BJ (cell line): ENCODE data around the gene PRRC2A. TPM values are rescaled to one million over a fixed set of nuclear protein-coding genes. Genes with fewer than 3 reads are reported as not detected.

ENCODE experiments used
- CTCF ChIA-PET: fragments of 350-600 bp; formaldehyde crosslinking; extraction: SDS; loops from one replicate; lab custom pipeline; 2021; ENCODE audit warnings: antibody characterized with exemption, inconsistent platforms; lab: Yijun Ruan, JAX
- POLR2A ChIA-PET: fragments of 300-600 bp; sonication (Branson Sonifier 250); formaldehyde crosslinking; extraction: SDS; loops from one replicate; lab custom pipeline; 2021; ENCODE audit warnings: antibody characterized with exemption; lab: Charles Lee
- DNase-seq: peaks from one replicate; pipeline ENCODE4 v3.0.0-alpha.2; 2011; ENCODE audit warnings: low read depth
- H3K27me3 ChIP-seq: 2 replicates; pipeline ENCODE4 v1.6.0; 2011; ENCODE audit warnings: low read length; ENCODE audit not compliant: control insufficient read depth, insufficient read depth
- H3K36me3 ChIP-seq: 2 replicates; pipeline ENCODE4 v1.5.1; 2011; ENCODE audit warnings: low read length; ENCODE audit not compliant: control insufficient read depth, insufficient read depth
- H3K4me3 ChIP-seq: 2 replicates; pipeline ENCODE4 v1.5.1; 2011; ENCODE audit warnings: low read depth, mild to moderate bottlenecking, control low read depth, low read length
- CTCF ChIP-seq: IDR thresholded peaks from 2 replicates; pipeline ENCODE4 v1.5.1; 2011; ENCODE audit warnings: low read depth, mild to moderate bottlenecking, control low read depth, inconsistent platforms, low read length, moderate library complexity; ENCODE audit not compliant: insufficient read depth
- polyA plus RNA-seq: library from polyadenylated mRNA; depleted of rRNA; stranded (reverse); fragments of >200 nt; gene quantifications from 2 replicates; pipeline ENCODE4 v1.2.3, GENCODE V29; 2011

Gene PRRC2A
- polyA plus RNA-seq, 1 experiment: 47.3 TPM

DNA sequence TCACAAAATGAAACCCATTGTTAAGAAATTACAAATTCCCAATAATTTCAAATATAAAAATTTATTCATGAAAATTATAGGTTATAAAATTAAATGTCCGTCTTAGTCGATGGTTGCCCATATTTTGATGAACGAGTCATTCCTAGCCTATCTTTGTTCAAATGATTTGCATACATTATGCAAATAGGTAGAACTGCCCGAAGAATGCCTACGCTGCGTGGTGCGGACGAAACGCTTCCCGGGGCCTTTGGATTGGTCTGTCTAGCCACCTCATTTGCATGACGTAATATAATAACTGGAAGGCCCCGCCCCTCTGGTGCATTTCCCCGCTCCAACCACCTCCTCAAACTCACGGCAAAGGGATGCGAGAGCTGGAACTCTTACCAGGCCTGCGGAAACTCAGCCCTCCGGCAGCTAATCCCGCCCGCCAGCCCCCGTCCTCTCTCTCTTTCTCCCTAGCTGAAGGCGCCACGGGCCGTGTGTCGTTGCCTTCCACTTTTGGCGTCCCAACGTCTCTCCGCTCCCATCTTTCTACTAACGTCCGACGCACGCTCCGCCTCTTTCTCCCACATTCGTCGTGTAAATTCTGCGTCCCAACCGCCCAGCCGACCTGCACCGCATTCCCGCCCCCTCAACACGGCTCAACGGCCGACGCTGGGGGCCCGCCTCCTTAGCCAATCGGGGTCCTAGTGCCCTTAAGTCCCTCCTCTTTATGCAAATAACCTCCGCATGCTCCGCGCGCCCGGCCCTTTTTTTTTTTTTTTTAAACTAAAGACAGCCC is 520 bp upstream of the PRRC2A start:
- Histone ChIP-seq H3K27me3 (no peaks in the 10 kb centered on the region), H3K4me3 (peak overlapping the region; percentile 64), H3K36me3 (peaks cover 10% of the 10 kb centered on the region)
- CTCF ChIA-PET: interaction anchor here (3.6 kb wide), 1 partner anchor 22 kb away, joined by 18 read pairs; no protein-coding TSS in a partner anchor
- TF ChIP-seq CTCF: no peak
- DNase-seq: peak; percentile 97
- POLR2A ChIA-PET: no interaction called here

- peaks cover 23% of the 10 kb centered on the region for H3K36me3 ChIP-seq
- H3K27me3 ChIP-seq: no peaks in the 10 kb centered on the region
- peak overlapping the region; percentile 67 for H3K4me3 ChIP-seq
- no peak for DNase-seq
- no peak for TF ChIP-seq CTCF
- ChIA-PET POLR2A (interaction anchor here (0.6 to 1.1 kb wide), 2 partner anchors 16 to 31 kb away, joined by 3 read pairs; partner anchors contain the start of gene BAG6), CTCF (interaction anchor here (1.0 to 3.6 kb wide), 4 partner anchors 13 to 75 kb away, joined by 4 to 18 read pairs (median 5); partner anchors contain the start of gene ATP6V1G2)
Measured at GRCh38 chr6:31621320-31621939, 915 bp downstream of the PRRC2A start.

DNA sequence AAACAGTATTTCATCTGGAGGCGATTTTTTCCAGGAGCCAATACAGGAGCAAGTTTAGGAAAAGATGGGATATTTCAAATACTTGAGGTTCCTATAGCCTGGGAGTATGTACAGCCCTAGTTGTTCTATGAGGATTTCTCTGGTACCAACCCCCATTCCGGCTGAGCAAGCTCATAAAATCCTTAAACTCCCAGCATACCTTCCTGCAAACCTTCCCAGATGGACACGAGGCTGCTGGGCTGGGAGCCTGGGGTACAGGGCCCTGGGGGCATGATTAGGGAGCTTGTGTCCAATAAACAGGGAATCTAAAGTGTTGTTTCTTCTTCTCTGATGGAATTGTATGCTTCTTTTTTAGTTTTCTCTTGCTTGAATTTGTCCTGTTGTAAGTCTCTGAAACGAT is 1.5 kb downstream of the PRRC2A start:
- H3K4me3 ChIP-seq: peak overlapping the region; percentile 67
- CTCF ChIA-PET: interaction anchor here (1.0 to 3.6 kb wide), 5 partner anchors 12 to 128 kb away, joined by 3 to 18 read pairs (median 4); partner anchors contain the start of gene ATP6V1G2
- H3K36me3 ChIP-seq: peaks cover 29% of the 10 kb centered on the region
- no peak for TF ChIP-seq CTCF
- no peak for DNase-seq
- no peaks in the 10 kb centered on the region for H3K27me3 ChIP-seq
- POLR2A ChIA-PET: interaction anchor here (0.6 to 1.1 kb wide), 2 partner anchors 16 to 30 kb away, joined by 3 read pairs; partner anchors contain the start of gene BAG6

DNA sequence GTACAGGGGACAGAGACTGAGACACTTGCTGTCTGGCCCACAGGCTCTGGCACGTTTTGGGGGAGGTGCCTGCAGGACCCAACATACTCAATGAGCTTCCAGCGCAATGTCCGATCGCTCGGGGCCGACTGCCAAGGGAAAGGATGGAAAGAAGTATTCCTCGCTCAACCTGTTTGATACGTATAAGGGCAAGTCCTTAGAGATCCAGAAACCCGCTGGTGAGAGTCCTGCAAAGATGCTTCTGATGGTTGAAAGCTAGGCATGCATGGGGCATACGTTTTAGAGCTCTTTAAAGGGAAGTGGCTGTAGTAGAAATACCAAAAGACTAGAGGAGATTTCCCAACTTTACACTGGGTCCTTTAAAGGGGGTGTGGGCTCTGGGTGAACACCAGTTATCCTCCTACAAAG is 2.2 kb downstream of the PRRC2A start:
- ChIA-PET POLR2A (interaction anchor here (1.1 kb wide), 1 partner anchor 15 kb away, joined by 3 read pairs; no protein-coding TSS in a partner anchor), CTCF (interaction anchor here (1.3 to 3.6 kb wide), 4 partner anchors 11 to 129 kb away, joined by 3 to 18 read pairs (median 5); no protein-coding TSS in a partner anchor)
- TF ChIP-seq CTCF: no peak

DNA sequence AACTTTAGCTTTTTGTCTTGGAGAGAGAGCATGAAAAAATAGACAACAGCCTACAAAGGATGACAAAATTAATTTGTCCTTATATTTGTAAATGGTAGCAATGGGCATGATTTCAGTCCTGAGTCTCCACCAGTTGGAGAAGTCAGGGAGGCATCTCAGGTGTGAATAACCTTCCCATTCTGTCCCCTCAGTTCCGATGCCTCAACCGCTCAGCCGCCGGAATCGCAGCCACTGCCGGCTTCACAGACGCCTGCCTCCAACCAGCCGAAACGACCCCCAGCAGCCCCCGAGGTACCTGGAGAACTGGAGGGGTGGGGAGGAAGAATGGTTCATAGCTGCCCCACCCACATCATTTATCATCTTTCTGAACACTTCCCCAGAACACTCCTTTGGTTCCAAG is 3.6 kb downstream of the PRRC2A start:
- Histone ChIP-seq H3K4me3 (no peak overlapping the region), H3K36me3 (peaks cover 43% of the 10 kb centered on the region), H3K27me3 (no peaks in the 10 kb centered on the region)
- DNase-seq: no peak
- TF ChIP-seq CTCF: no peak
- ChIA-PET CTCF (no interaction called here), POLR2A (no interaction called here)

More for the DNA sequence above, 2.2 kb downstream of the PRRC2A start:
- no peak for DNase-seq
- no peaks in the 10 kb centered on the region for H3K27me3 ChIP-seq
- peak overlapping the region; percentile 67 for H3K4me3 ChIP-seq
- H3K36me3 ChIP-seq: peaks cover 34% of the 10 kb centered on the region
